ENCODE measurements around the gene PTPRC.

- no peak for TF ChIP-seq POLR2A (IDR thresholded peaks at IDR 0.05; ENCODE audit: low read depth, low read length)
- no peak for TF ChIP-seq POLR2AphosphoS5 (IDR thresholded peaks at IDR 0.05; ENCODE audit: low read depth, low read length)
- no peak for TF ChIP-seq TAF1 (IDR thresholded peaks at IDR 0.05; ENCODE audit: low read depth, low read length)
- TF ChIP-seq POU2F2 (IDR thresholded peaks at IDR 0.05; ENCODE audit: low read depth, low read length), result no peak
- no peak for TF ChIP-seq SPI1 (IDR thresholded peaks at IDR 0.05; ENCODE audit: low read depth, low read length)
- TF ChIP-seq PAX5 (IDR thresholded peaks at IDR 0.05; ENCODE audit: insufficient read depth, low read length, severe bottlenecking), result no peak
Measured at GRCh38 chr1:198708761-198709525, 70.1 kb downstream of the PTPRC start.

All from GM12891 (cell line).